Stimulated activated naive CD4-positive, alpha-beta T cell (primary cell): Measurements from ENCODE around the gene CFP.
A peak's percentile ranks its signal among the peaks of the same experiment; 100 is the strongest.

ENCODE experiments used
- DNase-seq, 6 experiments: peaks; one replicate each; lab custom pipeline; 2025; lab: John Stamatoyannopoulos, UW

The CFP gene

GRCh38 chrX:47637546-47638195, 7.9 kb upstream of the CFP start:
- DNase-seq, result peak; percentile 6 to 41 (median 23)

DNA sequence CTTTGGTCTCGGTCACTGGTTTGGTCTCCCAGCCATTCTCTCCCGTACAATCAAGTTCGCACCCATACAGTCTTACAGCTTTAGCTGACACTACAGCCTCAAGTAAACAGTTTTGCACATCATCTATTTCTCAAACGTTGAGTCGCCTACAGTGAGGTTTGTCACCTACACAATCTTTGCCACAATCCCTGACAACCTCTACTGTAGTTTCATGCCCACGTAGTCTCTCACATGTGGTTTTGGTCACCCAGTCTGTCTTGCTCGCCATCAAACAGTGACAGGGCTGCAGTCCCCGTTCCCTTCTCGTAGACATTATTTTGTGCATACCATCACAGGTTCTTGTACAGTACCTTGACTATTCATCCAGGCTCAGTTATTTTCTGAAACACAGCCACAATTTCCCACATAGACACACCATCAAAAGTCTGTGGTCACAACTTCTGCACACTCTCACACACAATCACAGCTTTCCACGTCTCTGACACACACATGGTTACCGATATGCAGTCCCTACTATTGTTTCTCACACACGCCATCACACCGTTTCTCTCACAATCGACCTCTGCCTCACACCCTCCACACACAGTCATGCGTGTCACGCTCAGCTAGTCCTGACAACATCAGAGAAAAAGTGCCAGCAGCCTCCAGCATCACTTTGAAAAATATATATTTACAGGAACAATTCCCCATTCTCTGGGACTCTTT, 5.3 kb upstream of the CFP start:
- DNase-seq, result no peak

- DNase-seq, result no peak
Observed at GRCh38 chrX:47633689-47634590, 4.2 kb upstream of the CFP start.

GRCh38 chrX:47632666-47633065, 2.9 kb upstream of the CFP start:
- no peak for DNase-seq

DNA sequence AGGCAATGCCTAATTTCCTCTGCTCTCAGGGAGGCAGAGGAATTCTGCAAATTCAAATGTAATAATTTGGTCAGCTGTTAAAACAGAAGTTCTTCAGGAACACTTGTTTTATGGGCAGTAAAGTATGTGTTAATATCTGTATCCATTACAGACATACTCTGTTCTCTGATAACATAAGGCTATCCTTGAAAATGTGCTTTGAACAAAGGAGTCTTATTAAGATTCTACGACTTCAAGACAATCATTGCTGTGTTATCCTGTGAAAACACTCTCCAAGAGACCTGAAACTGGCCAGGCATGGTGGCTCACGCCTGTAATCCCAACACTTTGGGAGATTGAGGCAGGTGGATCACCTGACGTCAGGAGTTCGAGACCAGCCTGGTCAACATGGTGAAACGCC, 1.9 kb upstream of the CFP start:
- DNase-seq, result no peak

- DNase-seq, result no peak
Observed at GRCh38 chrX:47628982-47629381, 748 bp downstream of the CFP start.

- DNase-seq, result no peak
Observed at GRCh38 chrX:47625365-47625764, 4.4 kb downstream of the CFP start.

DNA sequence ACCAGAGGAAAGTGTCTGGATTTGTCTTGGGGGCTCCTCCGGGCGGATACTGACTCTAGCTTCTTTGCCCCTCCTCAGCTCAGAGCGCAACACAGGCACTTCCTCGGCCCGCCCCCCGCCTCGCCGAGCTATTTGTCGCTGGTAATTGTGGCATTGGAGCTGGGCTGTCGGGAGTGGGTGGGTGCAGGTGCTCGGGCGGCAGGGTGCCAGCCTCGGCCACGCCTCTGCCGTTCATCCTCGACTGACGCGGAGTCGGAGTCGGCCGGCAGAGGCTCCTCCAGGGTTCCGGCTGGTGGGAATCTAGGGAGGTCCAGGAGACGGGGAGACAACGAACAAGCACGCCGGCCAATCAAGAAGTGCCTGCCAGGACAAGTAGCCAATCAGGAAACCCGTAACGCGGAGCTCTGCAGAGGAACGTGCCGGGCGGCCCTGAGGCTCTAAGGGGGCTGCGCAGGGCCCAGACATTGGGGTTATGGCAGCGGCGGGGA, 6.1 kb downstream of the CFP start:
- peak; percentile 25 to 78 (median 54) for DNase-seq

DNA sequence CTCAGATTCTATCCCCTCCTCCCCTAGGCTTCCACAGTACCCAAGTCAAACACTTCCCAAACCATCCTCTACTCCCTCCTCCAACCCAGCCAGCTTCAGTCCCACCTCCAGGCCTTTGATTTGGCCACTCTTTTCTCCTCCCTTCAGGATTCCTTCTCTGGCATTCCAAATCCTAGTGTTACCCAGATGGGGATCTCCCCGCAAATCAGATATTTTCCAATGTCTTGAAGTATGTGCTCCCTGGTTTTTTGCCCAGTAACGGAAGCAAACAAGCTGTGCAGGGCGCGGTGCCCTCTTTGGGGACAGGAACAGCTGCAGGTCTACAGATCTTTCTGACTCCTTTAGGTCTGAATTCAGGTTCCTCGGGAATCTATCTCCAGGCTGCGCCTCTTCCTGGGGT, 7.9 kb downstream of the CFP start:
- no peak for DNase-seq

DNA sequence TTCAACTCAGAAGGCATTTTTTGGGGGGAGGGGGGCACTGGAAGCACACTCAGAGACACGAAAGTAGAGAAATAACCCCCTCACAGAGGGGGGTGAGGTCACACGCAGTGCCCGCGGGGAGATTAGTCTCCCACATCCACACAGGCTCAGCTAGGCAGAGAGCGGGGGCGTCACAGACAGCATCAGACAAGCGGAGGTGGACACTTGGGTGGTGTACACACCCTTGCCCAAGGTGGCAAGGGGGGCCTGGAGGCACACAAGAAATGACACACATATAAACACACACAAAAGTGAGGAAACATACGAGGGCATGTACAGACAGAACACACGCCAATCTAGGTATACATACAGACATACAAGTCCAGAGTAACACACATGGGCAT, 9.4 kb downstream of the CFP start:
- DNase-seq, result no peak

- peak; percentile 49 to 80 (median 72) for DNase-seq
Observed at GRCh38 chrX:47619486-47620302, 10.0 kb downstream of the CFP start, which contains the start of gene SYN1. Gene SYN1, minus strand, starts transcription at chrX:47619857. Its CDS starts 129 bp downstream, at chrX:47619728.

DNA sequence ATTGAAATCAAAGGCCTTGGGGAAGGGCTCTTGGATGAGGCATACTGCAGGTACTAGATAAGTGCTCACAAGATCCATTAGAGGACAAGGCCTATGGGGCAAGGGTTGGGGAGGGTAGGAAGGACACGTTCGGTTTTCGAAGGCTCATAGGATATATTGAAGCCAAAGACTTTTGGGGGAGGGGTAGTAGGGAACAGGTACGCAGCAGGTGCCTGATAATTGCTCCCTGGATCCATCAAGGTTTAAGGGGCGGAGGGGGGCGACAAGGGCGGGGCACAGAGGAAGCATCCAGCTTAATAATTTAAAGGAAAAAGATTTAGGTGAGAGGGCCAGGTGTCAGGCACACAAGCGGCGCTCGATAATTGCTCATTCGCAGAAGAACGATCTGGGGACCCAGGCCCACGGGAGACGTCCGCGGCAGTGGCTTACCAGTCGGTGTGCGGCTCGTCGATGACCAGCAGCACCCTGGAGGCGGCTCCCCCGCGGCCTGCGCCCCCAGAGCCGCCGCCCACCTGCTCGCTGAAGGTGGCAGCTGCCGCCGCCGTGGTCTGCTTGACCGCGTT, 10.7 kb downstream of the CFP start:
- DNase-seq, result no peak

DNA sequence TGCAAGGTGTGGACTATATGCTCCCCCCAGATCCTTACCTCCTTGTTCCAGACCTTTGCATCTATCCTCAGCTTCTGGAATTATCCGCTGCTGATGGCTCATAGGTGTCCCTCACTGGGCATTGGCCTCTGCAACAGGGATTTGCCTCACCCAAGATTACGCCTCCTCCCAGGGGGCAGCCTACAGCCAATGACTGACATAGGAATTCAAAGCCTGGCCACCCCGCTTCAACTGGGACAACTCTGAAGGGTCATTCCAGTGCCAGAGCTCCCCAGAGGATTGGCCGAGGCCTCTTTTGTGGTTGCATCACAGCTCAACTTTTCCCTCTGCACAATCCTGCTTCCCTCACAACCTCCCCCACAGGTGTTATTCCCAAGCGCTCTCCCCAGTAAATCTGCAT, 15.1 kb downstream of the CFP start:
- no peak for DNase-seq

- DNase-seq, result no peak
Observed at GRCh38 chrX:47613082-47613481, 16.6 kb downstream of the CFP start.

DNA sequence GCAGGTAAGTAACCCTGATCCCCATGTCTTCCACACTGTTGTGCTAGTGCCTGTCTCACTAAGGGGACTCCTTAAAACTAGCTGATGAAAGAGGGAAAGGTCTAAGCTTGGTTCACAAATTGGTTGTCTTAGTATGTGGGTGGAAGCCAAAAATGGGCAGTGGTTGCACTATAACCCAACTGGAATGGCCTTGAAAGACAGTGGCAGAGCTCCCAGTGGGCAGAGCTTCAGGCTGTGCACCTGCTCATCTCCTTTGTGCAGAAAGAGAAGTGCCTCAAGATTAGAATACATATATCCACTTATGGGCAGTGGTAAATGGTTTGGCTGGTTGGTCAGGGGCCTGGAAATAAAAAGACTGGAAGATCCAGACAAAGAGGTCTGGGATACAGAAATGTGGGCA, 17.3 kb downstream of the CFP start:
- DNase-seq, result no peak

GRCh38 chrX:47611926-47612325, 17.8 kb downstream of the CFP start:
- DNase-seq, result no peak

- DNase-seq, result no peak
Observed at GRCh38 chrX:47611489-47611888, 18.2 kb downstream of the CFP start.

DNA sequence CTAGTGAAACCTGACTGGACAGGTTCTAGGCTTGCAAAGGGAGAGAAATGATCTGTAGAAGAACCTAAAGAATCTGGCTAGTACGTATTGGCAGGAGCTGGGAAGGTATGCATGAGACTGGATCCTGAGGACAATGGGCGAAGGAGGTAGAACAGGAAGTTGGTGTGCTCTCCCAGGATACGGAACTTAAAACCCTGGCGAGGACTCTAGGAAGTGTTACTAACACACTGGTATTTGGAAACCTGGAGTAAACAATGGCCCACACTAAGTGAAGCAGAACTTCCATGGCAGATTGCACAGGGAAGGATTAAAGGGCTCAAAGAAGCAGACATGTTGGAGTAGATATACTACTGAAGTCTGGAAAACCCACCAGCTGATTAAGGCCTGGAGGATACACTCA, 19.2 kb downstream of the CFP start:
- DNase-seq, result no peak

- no peak for DNase-seq
Observed at GRCh38 chrX:47608130-47608810, 21.5 kb downstream of the CFP start.

DNA sequence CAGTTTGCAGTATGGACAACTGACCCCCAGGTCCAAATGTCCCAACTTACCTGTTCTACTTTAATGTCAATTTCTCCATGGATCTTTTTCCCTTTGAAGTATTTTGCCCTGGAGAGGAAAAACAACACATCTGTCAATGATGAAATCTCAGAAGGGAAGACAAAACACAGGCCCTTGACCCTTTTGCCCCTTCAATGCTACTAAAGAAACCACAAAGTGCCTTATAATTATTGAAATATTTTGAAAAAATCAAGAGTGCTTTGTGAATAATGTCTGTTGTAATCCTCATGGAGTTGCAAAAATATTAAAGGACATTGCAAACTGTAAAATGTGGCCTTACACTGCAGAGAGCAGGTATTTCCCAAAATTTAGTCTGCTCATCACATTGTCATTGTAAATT, 22.6 kb downstream of the CFP start:
- no peak for DNase-seq

- DNase-seq, result no peak
Observed at GRCh38 chrX:47605024-47605423, 24.7 kb downstream of the CFP start.
